Duodenal mucosa (tissue), 2 donors: ENCODE results near the gene GJA4.
"Not testable (repeated sequence)": the region's sequence is repeated elsewhere in the genome, so short reads cannot be mapped to it uniquely, and the experiment has no call there.

ENCODE experiments used
- H3K27ac ChIP-seq: one replicate; pipeline ENCODE4 v1.7.0; 2013; ENCODE audit warnings: low read depth, low read length
- H3K27me3 ChIP-seq, 2 donors: one replicate each; pipeline ENCODE4 v1.7.0; 2013; ENCODE audit warnings: low read length in 2 of 2, control low read depth in 1 of 2; ENCODE audit not compliant: insufficient read depth in 2 of 2, control insufficient read depth in 1 of 2
- H3K36me3 ChIP-seq, 2 donors: one replicate each; pipeline ENCODE4 v1.7.0; 2013; ENCODE audit warnings: low read length in 2 of 2, control low read depth in 1 of 2; ENCODE audit not compliant: insufficient read depth in 2 of 2, control insufficient read depth in 1 of 2
- H3K4me1 ChIP-seq, 2 donors: one replicate each; pipeline ENCODE4 v1.7.0; 2013; ENCODE audit warnings: low read length in 2 of 2, control low read depth in 1 of 2; ENCODE audit not compliant: insufficient read depth in 2 of 2, control insufficient read depth in 1 of 2
- H3K4me3 ChIP-seq, 2 donors: one replicate each; pipeline ENCODE4 v1.7.0; 2013; ENCODE audit warnings: low read length in 2 of 2, low read depth in 1 of 2
- H3K9ac ChIP-seq, 2 donors: one replicate each; pipeline ENCODE4 v1.7.0; 2013; ENCODE audit warnings: low read length in 2 of 2, low read depth in 1 of 2
- H3K9me3 ChIP-seq, 2 donors: one replicate each; pipeline ENCODE4 v1.7.0; 2013; ENCODE audit warnings: low read length in 2 of 2, control low read depth in 1 of 2; ENCODE audit not compliant: control insufficient read depth in 1 of 2

The GJA4 gene

DNA sequence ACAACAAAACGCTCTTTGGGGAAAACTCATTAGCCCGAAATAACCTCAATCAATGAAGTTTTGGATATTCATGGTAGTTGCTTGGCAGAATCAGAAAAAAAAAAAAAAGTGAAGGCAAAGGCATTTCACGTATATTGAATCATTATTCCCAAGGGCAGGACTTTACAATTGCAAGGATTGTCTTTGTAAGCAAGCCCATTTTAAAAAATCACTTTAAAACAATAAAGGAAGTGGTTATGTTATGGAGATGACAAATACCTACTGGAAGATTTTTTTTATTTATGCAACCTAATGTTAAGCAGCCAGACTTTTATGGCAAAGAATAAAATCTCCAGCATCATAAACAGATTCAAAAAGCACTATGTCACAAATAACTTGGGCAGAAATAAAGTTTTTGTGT, 23.9 kb upstream of the GJA4 start:
- no peak overlapping the region for H3K4me3 ChIP-seq
- H3K9ac ChIP-seq = no peak overlapping the region
- no peaks in the 10 kb centered on the region for H3K27me3 ChIP-seq
- H3K9me3 ChIP-seq = no peaks in the 10 kb centered on the region
- H3K36me3 ChIP-seq = no peaks in the 10 kb centered on the region
- no peaks in the 10 kb centered on the region for H3K4me1 ChIP-seq
- no peak overlapping the region for H3K27ac ChIP-seq

DNA sequence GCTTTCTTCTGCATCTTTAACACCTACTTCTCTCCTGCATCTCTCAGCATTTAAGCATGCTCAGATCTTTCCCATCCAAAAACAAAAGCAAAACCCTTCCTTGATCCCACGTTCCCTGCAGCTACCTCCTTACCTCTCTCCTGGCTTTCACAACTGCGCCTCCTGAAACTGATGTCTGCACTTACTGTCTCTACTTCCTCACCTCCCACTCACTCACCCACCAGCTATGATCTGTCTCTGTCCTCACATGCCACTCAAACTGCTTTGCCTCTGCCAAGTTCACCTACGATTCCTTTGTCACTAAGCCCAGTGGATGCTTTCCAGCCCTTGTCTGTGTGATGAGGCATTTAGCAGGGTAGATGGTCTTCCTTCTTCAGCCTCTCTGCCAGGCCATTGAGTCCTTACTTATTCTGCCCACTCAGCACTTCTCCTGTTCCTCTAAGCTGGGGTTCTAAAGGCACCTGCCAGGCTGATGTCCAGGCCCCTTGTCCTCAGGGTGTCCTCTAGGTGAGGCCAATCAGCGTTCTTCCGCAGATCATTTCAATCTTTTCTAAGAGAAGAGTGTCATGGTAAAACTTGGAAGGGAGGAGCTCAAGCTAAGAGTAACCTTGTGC, 21.8 kb upstream of the GJA4 start:
- no peaks in the 10 kb centered on the region for H3K9me3 ChIP-seq
- H3K27ac ChIP-seq = no peak overlapping the region
- no peaks in the 10 kb centered on the region for H3K4me1 ChIP-seq
- no peak overlapping the region for H3K4me3 ChIP-seq
- no peak overlapping the region for H3K9ac ChIP-seq
- H3K27me3 ChIP-seq = no peaks in the 10 kb centered on the region
- no peaks in the 10 kb centered on the region for H3K36me3 ChIP-seq

DNA sequence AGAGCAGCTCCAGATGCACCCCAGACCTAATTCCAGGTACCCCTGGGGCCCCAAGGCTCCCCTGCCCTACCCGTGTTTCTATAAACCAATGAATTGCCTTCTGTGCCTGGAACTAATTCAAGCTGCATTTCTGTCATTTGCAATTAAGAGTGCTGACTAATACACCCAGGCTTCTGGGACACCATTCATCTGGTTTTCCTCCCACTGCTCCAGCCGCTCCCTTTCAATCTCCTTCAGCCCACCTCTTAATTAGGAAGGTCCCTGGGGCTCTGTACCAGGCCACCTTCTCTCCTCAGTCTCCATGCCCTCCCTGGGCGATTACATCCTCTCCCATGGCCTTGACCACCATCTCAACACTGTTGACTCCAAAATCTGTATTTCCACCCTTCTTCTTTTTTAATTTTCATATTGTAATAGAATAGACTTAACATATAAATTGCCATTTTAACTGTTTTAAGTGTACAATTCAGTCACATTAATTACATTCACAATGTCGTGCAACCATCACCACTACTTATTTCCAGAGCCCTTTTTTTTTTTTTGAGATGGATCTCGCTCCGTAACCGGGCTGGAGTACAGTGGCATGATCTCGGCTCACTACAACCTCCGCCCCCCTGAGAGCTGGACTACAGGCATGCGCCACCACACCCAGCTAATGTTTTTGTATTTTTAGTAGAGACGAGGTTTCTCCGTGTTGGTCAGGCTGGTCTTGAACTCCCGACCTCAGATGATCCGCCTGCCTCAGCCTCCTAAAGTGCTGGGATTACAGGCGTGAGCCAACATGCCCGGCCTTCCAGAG, 21.0 kb upstream of the GJA4 start:
- Histone ChIP-seq H3K36me3 (no peaks in the 10 kb centered on the region), H3K4me3 (no peak overlapping the region)

DNA sequence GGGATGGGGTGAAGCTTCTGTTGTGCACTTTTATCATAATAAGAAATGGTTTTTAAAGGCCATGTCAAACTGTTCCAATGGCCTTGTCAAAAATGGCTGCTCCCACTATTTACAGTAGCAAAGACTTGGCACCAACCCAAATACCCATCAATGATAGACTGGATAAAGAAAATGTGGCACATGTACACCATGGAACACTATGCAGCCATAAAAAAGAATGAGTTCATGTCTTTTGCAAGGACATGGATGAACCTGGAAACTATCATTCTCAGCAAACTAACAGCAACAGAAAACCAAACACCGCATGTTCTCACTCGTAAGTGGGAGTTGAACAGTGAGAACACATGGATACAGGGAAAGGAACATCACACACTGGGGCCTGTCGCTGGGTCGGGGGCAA, 19.7 kb upstream of the GJA4 start:
- H3K9me3 ChIP-seq, H3K36me3 ChIP-seq, H3K27me3 ChIP-seq, H3K4me1 ChIP-seq, H3K4me3 ChIP-seq, H3K27ac ChIP-seq, H3K9ac ChIP-seq: not testable (repeated sequence)

More for the DNA sequence above, 21.0 kb upstream of the GJA4 start:
- Histone ChIP-seq H3K4me1 (no peaks in the 10 kb centered on the region), H3K27ac (no peak overlapping the region), H3K9me3 (no peaks in the 10 kb centered on the region), H3K27me3 (peaks cover 0 to 3% of the 10 kb centered on the region in 2 donors), H3K9ac (no peak overlapping the region)

DNA sequence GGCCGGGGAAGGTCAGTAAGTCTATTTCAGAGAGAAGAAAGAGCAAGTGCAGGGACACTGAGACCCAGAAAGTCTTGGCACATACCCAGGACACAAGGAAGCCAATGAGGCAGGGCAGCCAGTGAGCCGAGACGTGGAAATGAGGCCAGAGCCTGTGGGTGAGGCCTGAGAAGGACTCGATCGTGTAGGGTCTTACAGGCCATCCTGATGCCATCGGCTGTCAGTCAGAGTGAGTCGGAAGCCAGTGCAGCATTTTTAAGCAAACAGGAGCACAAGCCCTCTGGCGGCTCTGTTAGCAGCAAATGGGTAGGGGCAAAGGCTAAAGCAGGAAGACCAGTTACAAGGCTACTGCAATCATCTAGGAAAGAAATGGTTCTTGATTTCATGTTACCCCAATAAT, 17.8 kb upstream of the GJA4 start:
- Histone ChIP-seq H3K36me3 (no peaks in the 10 kb centered on the region), H3K4me3 (no peak overlapping the region), H3K27me3 (peaks cover 0 to 15% of the 10 kb centered on the region in 2 donors), H3K9me3 (no peaks in the 10 kb centered on the region), H3K4me1 (no peaks in the 10 kb centered on the region), H3K9ac (no peak overlapping the region), H3K27ac (no peak overlapping the region)

DNA sequence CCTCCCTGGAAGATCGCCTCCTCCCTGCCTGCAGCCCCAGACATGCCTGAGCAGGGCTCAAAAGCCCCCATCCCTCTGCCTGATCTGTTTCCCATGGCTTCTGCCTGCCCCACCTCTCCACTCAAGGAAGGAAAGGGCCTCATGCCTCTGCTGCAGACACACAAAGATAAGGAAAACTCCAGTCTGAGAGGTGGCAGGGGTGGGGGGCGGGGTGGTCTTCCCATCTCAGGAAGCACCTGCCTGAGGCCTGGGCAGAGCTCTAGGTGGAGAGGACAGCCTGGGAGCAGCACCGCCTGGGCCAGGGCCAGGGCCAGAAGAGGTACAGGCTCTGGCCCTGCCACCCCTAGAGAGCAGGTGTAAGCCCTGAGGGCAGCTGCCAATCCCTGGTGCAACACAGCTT, 15.9 kb upstream of the GJA4 start:
- H3K9ac ChIP-seq = no peak overlapping the region
- no peak overlapping the region for H3K4me3 ChIP-seq
- H3K4me1 ChIP-seq = peaks cover 0 to 13% of the 10 kb centered on the region in 2 donors
- H3K27ac ChIP-seq = no peak overlapping the region
- no peaks in the 10 kb centered on the region for H3K36me3 ChIP-seq
- H3K27me3 ChIP-seq = peaks cover 5 to 25% of the 10 kb centered on the region in 2 donors
- no peaks in the 10 kb centered on the region for H3K9me3 ChIP-seq

DNA sequence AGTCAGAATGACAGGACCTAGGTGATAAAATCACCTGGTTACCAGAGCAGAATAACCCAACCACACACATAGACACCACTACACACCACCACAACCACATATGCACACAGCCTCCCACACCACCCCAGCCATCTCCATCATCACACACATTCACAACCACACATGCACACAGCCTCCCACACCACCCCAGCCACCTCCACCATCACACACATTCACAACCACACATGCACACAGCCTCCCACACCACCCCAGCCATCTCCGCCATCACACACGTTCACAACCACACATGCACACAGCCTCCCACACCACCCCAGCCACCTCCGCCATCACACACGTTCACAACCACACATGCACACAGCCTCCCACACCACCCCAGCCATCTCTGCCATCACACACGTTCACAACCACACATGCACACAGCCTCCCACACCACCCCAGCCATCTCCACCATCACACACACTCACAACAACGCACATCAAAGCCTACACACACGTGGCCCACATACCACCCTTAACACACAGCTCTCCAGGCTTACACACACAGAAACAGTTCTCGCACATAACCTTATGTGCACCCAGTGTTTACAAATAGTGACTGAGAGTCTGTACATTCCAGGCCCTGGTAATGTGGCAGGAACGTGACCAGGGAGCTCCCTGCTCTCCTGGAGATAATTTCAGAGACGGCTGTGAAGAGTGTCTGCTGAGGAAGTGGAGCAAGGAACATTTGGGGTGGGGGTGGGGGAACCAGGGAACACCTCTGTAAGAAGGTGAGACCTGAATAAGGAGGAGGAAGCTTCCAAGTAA, 15.1 kb upstream of the GJA4 start:
- Histone ChIP-seq H3K9me3 (no peaks in the 10 kb centered on the region), H3K4me1 (peaks cover 5 to 17% of the 10 kb centered on the region in 2 donors), H3K4me3 (no peak overlapping the region), H3K9ac (no peak overlapping the region), H3K36me3 (no peaks in the 10 kb centered on the region), H3K27ac (no peak overlapping the region), H3K27me3 (peaks cover 12 to 29% of the 10 kb centered on the region in 2 donors)

DNA sequence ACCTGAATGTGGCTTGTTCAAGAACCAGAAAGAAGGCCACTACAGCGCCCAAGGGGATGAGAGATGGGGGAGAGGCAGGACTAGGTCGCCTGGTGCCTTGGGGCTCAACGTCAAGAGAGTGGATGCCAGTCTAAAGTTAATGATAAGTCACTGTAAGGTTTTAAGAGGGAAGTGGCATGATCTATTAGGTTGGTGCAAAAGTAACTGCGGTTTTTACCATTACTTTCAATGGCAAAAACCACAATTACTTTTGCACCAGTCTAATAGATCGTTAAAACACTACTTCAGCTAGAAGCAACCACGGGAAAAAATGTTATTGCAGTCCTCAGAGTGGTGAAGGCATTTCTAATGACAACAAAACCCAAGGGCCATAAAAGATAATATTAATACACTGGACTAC, 14.4 kb upstream of the GJA4 start:
- no peak overlapping the region for H3K9ac ChIP-seq
- no peak overlapping the region for H3K27ac ChIP-seq
- H3K27me3 ChIP-seq = peaks cover 12 to 32% of the 10 kb centered on the region in 2 donors
- peaks cover 5 to 17% of the 10 kb centered on the region in 2 donors for H3K4me1 ChIP-seq
- H3K36me3 ChIP-seq = no peaks in the 10 kb centered on the region
- no peaks in the 10 kb centered on the region for H3K9me3 ChIP-seq
- H3K4me3 ChIP-seq = no peak overlapping the region

DNA sequence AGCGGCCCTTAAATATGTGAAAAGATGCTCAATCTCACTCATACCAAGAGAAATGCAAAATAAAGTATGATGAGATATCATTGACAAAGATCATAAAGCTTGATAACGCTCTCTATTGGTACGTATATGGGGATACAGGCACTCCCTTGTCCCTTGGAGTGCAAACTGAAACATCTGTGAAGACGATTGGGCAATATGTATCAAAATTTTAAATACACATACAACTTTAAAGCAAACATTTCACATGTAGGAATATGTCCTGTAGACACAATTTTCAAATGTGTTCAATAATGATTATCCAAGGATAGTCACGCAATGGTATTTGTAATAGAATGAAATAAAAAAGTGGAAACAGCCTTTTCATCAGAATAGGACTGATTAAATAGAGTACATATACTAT, 13.8 kb upstream of the GJA4 start:
- Histone ChIP-seq H3K36me3 (no peaks in the 10 kb centered on the region), H3K4me3 (no peak overlapping the region), H3K4me1 (peaks cover 9 to 17% of the 10 kb centered on the region in 2 donors), H3K27me3 (peaks cover 12 to 32% of the 10 kb centered on the region in 2 donors), H3K9ac (no peak overlapping the region), H3K27ac (no peak overlapping the region), H3K9me3 (no peaks in the 10 kb centered on the region)

DNA sequence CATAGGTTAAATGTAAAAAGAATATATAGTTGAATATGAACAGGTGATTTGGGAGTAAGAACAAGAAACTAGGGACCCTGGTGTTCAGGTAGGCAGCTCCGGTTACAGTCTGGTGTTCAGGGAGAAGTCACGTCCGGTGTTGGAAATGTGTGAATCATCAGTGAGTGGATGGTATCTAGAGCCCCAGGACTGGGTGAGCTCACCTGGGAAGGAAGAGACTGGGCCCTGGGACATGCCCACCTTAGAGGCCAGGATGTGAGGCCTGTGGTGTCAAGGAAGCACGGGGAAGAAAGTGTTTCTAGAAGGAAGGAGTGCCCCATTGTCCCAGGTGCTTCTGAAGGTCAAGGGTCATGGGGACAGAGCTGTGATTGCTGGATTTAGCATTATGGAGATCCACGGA, 13.3 kb upstream of the GJA4 start:
- Histone ChIP-seq H3K9ac (no peak overlapping the region), H3K36me3 (no peaks in the 10 kb centered on the region), H3K27me3 (peaks cover 12 to 32% of the 10 kb centered on the region in 2 donors), H3K4me3 (no peak overlapping the region), H3K4me1 (peaks cover 11 to 17% of the 10 kb centered on the region in 2 donors), H3K27ac (no peak overlapping the region), H3K9me3 (no peaks in the 10 kb centered on the region)
